ENCODE results near the gene FGFR2. TPM values are rescaled to one million over a fixed set of nuclear protein-coding genes. Genes with fewer than 3 reads are reported as not detected.

Gene FGFR2
- total RNA-seq, 1 experiment from 2014 or later = 135 TPM

GRCh38 chr10:121639416-121639815, 41.2 kb upstream of the FGFR2 start:
- Histone ChIP-seq H3K9me3 (ENCODE audit: control insufficient read depth, low read depth, low read length) (no peaks in the 10 kb centered on the region), H3K27me3 (ENCODE audit: insufficient read depth, low read length) (no peaks in the 10 kb centered on the region), H2BK20ac (ENCODE audit: low read depth, low read length, poor library complexity, severe bottlenecking) (no peak overlapping the region), H3K14ac (ENCODE audit: insufficient read depth, low read length) (no peak overlapping the region), H3K23ac (ENCODE audit: insufficient read length, low read depth, low read length) (no peak overlapping the region), H3T11ph (ENCODE audit: low read length) (no peak overlapping the region), H3K79me2 (ENCODE audit: insufficient read depth, low read length) (no peaks in the 10 kb centered on the region), H4K20me1 (ENCODE audit: control insufficient read depth, insufficient read depth, insufficient read length) (no peaks in the 10 kb centered on the region), H2AFZ (ENCODE audit: low read length) (no peak overlapping the region), H4K91ac (ENCODE audit: insufficient read length, low read depth, low read length) (no peak overlapping the region), H2BK5ac (ENCODE audit: insufficient read length, low read length) (no peak overlapping the region), H3K23me2 (ENCODE audit: insufficient read length, low read depth, low read length, poor library complexity, severe bottlenecking) (no peaks in the 10 kb centered on the region), H2BK12ac (ENCODE audit: insufficient read length, low read depth, low read length) (no peak overlapping the region), H3K4me2 (ENCODE audit: insufficient read depth, insufficient read length, low read length) (no peak overlapping the region), H2BK15ac (ENCODE audit: low read depth, low read length) (no peak overlapping the region), H3K4ac (ENCODE audit: low read depth, low read length) (no peak overlapping the region), H3K4me1 (ENCODE audit: insufficient read depth, low read length) (no peaks in the 10 kb centered on the region; the same call in 1 of the 2 replicates), H2BK120ac (ENCODE audit: low read depth, low read length, poor library complexity, severe bottlenecking) (no peak overlapping the region), H4K8ac (replicated peaks; ENCODE audit: insufficient read length, low read depth, low read length) (no peak overlapping the region), H3K27ac (ENCODE audit: insufficient read length, low read depth, low read length) (no peak overlapping the region), H3K18ac (ENCODE audit: insufficient read length, low read depth, low read length) (no peak overlapping the region), H3K56ac (ENCODE audit: insufficient read length, low read depth, low read length) (no peak overlapping the region), H4K5ac (ENCODE audit: insufficient read length, low read depth, low read length) (no peak overlapping the region), H2AK5ac (ENCODE audit: insufficient read length, low read length) (no peak overlapping the region), H3K9ac (ENCODE audit: extremely low read depth, insufficient read length, low read length) (no peak overlapping the region), H3K79me1 (ENCODE audit: insufficient read depth, low read depth, low read length, poor library complexity, severe bottlenecking) (no peaks in the 10 kb centered on the region)
- DNase-seq = no peak
- H3K36me3 Mint-ChIP-seq (ENCODE audit: insufficient read depth in 1 of 3, low read depth in 3 of 3) = peaks cover 10 to 21% (median 13%) of the 10 kb centered on the region in 3 experiments
- H3K27ac Mint-ChIP-seq = no peak overlapping the region
- peaks cover 0 to 3% of the 10 kb centered on the region in 2 experiments; a peak in 2 of 4 replicates for H3K4me1 Mint-ChIP-seq
- H3K27me3 Mint-ChIP-seq (ENCODE audit: low read depth) = peaks cover 1% of the 10 kb centered on the region
- no peak for TF ChIP-seq CTCF (conservative IDR thresholded peaks at IDR 0.05)
- peaks cover 21 to 30% of the 10 kb centered on the region in 2 experiments for H3K9me3 Mint-ChIP-seq
- no peak overlapping the region for H3K4me3 Mint-ChIP-seq

Data from H9 (cell line).